NCI-H146 (cell line): ENCODE measurements around the gene SPDYE17.
"Not testable (repeated sequence)": the region's sequence is repeated elsewhere in the genome, so short reads cannot be mapped to it uniquely, and the experiment has no call there.

ENCODE experiments used
- DNase-seq: peaks from one replicate; lab custom pipeline; 2025; lab: John Stamatoyannopoulos, UW

SPDYE17 gene, protein sequence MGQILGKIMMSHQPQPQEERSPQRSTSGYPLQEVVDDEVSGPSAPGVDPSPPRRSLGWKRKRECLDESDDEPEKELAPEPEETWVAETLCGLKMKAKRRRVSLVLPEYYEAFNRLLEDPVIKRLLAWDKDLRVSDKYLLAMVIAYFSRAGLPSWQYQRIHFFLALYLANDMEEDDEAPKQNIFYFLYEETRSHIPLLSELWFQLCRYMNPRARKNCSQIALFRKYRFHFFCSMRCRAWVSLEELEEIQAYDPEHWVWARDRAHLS

DNA sequence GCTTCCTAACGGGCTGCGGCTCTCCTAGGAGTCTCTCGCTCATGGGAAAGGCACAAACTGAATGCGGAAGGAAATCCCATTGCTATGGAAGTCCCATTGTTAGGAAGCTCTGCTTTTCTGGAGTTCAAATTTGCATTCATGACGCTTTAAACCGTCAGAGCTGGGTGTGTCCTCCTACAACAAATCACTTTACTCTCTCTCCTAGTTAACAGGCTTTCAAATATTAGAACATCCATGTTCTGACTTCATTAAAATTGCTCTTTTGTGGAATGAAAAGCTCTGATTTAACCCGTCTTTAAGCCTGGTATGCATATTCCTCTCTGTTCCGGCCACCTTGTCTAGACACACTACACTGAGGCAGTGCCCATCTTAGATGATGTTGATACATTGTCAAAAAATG is at the start of gene SPDYE17:
Gene SPDYE17, minus strand, starts transcription at position 101 of the 400 bp plus-strand sequence. CDS start 1,791 bp downstream, outside the sequence.
- DNase-seq: not testable (repeated sequence)

DNA sequence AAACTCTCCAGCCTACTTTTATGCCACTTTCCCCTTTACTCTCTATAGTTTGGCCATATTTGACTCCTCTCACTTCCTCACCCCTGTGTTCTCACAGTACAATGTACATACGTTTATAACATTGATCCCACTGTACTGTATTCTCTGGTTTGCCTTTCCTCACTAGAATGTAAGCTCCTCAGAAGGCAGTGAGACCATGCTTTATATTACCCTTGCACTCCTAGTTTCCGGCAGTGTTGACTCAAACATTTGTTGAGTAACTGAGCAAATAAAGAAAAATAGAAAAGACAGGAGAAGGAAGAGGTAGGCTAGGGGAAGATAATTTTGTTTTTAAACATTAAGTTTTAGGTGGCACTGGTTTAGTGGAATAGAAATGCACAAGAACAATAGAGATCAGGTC is 48.1 kb upstream of the SPDYE17 start:
- not testable (repeated sequence) for DNase-seq

DNA sequence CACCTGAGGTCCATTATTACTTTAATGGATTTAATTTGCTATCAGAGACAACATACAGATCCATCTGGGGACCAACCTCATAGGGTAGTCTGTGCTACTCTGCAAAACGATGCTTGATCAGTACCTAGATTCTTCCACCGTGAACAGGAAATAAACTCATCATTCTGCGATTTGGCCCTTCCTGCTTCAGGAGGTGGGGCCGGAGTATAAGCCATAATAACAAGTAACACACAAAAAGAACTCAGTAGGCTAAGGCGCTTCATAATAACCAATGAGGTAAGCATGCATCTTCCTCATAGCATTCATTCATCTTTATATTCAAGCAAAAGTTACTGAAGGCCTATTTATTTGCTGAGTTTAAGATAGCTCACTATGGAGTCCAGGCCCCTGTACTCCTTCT is 47.5 kb upstream of the SPDYE17 start:
- DNase-seq: not testable (repeated sequence)

DNA sequence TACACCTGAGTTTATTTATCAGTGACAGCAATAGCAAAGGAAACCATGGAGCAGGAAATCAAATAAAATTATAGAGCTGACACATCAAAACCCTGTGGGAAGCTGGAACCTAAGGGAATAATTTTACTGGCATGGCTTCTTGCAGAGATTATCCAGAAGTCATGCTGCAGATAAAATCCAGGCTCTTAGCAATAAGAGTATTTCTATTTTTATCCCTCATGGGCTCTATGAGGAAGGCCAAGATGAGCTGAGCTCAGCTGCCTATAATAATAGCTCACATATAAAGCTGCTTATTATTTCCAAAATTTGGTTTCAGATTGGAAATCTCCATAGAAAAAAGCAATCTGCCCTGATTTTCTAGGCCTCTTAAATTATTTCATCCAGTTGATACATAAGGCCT is 47.0 kb upstream of the SPDYE17 start:
- DNase-seq: not testable (repeated sequence)

DNA sequence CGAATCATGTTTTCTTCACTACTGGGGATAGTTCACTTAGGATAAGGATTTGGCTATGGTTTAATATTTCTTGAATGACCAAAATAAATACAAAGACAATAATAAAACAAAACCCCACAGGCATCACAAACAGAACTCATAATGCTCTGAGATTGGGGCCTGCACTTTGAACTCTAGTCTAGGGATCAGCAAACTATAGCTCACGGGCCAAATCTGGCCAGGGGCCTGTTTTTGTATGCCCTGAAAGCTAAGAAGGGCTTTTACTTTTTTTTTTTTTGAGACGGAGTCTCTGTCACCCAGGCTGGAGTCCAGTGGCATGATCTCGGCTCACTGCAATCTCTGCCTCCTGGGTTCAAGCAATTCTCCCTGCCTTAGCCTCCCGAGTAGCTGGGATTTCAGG is 44.9 kb upstream of the SPDYE17 start:
- not testable (repeated sequence) for DNase-seq

DNA sequence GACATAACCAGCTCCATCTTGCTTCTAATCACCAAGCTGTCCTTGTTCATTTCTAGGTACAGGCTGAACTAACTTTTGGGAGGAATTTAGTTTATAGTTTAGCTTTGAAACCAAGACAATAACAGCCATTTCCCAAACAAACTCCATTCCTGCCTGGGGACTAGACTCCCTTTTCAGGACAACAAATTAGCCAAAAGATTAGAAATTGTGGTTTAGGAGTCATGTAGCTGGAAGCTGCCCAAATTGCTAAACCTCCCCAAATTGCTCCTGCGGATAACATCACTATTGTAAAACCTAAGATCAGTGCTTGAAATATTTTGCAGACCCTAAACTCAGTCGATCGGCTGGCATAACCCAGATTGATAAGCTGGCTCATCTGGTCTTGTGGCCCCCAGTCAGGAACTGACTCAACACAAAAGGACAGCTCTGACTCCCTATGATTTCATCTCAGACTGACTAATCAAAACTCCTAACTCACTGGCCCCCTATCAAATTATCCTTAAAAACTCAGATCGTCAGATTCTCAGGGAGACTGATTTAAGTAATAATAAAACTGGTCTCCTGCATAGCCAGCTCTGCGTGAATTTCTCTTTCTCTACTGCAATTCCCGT is 42.7 kb upstream of the SPDYE17 start:
- not testable (repeated sequence) for DNase-seq

DNA sequence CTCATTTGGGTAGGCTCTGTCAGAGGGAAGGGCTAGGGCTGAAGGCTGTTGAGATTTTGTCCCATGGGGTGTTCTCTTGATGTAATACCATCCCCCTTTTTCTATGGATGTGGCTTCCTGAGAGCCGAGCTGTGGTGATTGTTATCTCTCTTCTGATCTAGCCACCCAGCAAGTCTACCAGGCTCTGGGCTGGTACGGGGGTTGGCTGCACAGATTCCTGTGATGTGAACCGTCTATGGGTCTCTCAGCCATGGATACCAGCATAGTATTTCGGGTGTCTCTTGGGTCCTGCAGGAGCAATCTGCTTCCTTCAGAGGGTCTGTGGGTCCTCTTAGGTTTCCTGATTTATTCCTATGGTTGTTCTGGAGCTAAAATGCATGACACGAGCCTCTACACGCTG is 38.9 kb upstream of the SPDYE17 start:
- DNase-seq: not testable (repeated sequence)

DNA sequence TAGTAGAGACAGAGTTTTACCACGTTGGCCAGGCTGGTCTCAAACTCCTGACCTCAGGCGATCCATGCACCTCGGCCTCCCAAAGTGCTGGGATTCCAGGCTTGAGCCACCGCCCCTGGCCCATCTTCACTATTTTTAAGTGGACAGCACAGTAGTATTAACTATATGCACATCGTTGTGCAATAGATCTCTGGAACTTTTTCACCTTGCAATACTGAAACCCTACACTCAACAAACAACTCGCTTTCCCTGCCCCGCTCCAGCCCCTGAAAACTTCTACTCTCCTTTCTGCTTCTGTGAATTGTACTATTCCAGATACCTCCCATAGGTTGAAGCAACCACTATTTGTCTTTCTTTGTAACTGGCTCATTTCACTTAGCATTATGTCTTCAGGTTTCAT is 33.7 kb upstream of the SPDYE17 start:
- not testable (repeated sequence) for DNase-seq

DNA sequence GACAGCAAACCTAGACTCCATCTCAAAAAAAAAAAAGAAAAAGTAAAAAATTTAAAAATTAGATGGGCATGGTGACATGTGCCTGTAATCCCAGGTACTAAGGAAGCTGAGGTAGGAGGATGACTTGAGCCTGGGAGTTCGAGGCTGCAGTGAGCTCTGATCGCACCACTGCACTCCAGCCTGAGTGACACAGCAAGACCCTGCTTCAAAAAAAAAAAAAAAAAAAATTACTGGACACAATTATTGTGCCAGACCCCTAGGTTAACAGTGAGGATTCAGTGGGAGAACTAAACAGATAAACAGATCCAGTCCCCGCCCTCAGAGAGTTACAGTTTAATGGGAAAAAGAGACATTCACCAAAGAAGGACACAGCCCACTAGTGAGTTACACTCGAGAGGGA is 31.6 kb upstream of the SPDYE17 start:
- not testable (repeated sequence) for DNase-seq

DNA sequence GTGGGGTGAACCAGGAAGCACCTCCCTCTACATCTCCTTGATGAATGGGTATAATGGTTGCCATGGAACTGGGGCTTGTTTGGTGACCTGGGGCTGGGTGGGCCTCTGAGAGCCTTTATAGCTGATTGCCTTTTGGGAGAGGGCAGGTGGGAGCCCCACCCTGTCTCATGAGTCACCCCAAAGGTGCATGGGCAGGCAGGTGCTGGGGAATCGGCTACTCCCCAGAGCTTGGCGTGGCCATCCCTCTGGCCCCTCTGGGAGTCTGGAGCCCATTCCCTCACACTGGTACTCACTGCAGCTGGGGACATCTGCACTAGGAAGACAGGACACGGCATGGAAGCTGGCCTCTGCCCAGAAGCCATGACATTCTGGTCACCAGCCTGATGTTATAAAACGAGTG is 30.4 kb upstream of the SPDYE17 start, which contains the start of gene SPDYE18:
Gene SPDYE18, minus strand, starts transcription at position 2 of the 400 bp plus-strand sequence. CDS start 2,046 bp downstream, outside the sequence.
- DNase-seq: not testable (repeated sequence)

DNA sequence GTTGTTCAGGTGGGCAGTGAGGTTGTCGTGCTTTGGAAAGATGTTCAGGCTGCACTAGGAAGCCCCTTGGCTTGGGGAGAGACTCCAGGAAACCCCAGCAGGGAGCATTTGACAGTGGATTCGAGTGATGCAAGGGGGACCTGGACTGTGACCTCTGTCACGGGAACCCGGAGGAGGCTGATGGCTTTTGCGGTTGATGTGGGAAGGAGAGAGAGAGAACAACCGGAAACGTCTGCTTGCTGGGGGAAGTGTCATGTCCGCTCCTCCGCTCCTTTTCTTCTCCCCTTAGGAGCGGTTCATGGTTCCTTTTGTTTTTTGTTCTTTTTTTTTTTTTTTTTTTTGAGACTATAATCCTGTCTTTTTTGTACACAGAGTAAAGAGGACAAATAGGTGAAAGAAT is 5.8 kb downstream of the SPDYE17 start:
- DNase-seq: not testable (repeated sequence)

DNA sequence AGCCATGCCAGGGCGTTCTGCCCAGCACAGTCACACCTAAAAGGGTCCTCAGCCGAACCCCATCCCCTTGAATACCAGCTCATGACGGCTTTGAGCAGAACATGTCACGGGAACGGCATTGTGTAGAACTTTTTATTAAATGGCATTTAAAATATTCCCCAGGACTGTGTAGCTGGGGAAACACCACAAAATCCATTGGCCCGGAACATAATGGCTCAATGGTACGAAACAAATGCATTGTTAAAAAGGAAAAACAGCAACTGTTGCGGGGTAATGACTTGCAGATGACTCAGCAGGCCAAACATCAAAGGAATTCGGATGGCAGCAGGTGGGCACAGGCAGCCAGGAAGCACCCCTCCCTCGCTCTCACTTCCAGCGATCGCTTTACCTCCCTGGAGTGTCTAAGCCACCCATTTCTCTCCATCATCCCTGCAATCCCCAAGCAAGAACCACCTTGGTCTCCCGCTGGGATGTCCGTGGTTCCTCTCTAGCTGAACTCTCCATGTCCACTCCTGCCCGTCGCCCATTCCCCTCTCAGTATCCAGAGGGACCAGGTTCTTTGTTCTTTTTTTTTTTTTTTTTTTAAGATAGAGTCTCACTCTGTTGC is 22.0 kb downstream of the SPDYE17 start:
- not testable (repeated sequence) for DNase-seq

DNA sequence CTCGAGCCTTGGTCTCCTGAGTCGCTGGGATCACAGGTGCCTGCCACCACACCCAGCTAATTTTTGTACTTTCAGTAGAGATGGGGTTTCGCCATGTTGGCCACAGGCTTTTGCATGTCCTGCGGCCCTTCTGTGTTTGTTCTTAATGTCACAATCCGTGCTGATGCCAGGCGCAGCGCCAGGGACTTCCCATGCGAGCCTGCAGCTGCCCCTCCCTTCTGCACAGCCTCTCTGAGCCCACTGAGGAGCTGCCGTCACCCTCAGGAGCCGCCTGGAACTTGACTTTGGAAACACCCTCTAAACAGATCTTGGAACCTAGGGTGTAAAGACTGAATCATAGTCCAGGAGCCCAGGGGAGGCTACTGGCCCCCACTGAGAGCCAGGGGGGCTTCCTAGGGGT is 24.2 kb downstream of the SPDYE17 start:
- DNase-seq: not testable (repeated sequence)

DNA sequence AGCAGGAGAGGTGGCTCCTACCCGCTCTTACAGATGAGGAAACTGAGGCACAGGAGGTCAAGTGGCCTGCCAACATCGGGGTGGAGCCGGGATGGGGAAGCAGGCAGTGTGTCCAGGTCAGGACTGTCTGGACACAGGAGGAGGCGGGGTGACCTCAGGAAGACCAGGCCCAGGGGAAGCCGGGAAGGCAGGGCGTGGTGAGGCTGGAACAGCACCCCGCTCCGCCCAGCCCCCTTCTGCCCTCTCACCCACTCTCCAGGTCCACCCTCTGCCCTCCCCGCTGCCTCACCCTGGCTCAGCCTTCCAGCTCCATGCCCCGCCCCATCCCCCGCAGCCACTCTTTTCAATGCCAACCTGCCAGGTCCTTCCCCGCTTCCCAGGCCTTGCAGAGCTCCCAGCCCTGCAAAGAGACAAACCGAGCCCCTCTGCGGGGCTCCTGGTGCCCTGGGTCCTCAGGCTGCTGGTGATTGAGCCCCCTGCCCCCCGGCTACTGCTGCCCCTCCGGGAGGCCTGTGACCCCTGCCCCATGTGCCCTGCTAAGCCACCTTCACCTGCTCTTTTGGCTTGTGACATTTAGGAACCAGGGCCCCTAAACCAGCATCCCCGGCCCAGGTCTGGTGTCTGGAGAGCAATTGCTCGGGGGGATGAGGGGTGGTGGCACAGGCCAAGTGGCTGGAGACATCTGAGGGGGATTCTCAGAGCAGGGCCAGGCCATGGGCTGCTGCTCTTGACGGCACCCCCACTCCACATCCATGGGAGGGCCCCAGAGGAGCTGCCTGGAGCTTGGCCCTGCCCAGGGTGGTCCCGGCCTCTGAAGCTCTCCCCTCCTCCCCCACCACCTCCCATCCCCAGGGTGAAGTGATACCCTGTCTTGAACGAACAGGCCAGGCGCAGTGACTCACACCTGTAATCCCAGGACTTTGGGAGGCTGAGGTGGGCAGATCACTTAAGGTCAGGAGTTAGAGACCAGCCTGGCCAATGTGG is 25.7 kb downstream of the SPDYE17 start:
- DNase-seq: not testable (repeated sequence)

DNA sequence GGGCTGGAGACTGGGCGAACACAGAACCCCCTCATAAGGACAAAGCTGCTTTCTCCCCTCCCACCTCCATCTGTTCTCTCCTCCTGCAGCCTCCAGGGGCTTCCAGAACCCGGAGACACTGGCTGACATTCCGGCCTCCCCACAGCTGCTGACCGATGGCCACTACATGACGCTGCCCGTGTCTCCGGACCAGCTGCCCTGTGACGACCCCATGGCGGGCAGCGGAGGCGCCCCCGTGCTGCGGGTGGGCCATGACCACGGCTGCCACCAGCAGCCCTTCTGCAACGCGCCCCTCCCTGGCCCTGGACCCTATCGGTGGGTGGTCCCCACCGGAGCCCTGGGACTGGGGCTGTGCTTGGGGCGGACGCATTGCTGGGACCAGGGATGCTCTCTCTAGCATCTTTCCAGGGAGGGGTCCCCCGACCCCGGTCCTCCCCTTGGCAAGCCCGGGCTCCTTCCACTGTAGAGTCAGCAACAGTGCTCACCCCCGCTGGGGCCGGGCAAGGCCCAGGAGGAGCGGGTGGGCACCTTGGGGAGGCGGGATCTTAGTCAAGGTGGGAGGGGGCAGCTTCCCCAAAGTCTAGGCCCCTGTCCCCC is 26.6 kb downstream of the SPDYE17 start:
- not testable (repeated sequence) for DNase-seq

DNA sequence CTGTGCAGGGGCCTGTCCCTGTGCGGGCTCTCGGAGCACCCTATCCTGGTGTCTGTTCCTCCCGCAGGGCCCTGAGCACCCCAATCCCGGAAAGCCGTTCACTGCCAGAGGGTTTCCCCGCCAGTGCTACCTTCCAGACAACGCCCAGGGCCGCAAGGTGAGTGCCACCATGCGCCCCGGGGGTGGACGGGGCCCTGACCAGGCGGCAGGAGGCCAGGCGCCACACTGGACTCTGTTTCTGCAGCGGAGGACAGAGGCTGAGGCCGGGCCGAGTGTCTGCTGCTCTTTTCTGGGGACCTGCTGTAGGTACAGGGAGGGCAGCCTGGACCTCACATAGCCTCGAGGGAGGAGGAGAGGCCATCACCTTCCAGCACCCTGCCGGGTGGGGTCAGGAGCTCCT is 28.0 kb downstream of the SPDYE17 start:
- DNase-seq: not testable (repeated sequence)

DNA sequence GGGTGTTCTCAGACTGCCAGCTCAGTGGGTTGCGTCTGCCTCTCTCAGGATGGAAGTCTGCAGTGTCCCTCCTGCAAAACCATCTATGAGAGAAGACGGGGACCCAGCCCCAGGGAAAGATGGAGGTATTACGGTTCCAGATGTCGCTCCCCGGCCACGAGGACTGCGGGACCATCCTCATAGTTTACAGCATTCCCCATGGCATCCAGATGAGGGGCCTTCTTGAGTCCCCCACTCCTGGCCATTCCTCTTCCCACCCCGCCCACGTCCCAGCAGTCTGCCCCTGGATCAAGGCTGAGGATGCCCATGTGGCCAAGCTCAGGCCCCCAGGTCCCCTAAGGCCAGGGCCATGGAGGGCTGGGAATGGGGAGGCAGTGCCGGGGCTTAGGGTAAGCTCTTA is 28.9 kb downstream of the SPDYE17 start:
- not testable (repeated sequence) for DNase-seq

DNA sequence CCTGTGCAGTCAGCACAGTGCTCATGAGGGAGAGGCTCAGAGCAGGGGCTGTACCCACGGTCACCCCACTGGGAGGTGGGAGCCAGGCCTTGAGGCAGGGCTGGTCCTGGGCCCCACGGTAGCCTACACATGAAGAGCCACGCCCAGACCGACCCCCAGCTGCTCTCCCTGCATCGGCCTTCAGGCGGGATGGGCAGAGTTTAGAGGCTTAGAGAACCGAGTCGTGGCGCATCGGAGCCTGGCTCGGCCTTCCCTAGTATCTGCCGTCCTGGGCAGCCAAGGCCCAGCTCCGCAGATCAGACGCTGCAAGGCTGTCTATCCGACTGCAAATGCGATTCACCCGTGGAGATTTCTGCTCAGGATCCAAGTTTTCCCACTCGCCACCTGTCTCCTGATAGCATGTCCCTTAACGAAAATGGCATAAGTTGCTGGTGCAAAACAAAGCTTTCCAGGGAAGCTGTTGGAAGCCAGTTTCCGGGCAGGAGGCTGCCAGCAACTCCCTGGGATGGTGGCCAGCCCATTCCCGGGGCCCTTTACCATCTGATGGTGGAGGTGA is 29.4 kb downstream of the SPDYE17 start:
- not testable (repeated sequence) for DNase-seq

DNA sequence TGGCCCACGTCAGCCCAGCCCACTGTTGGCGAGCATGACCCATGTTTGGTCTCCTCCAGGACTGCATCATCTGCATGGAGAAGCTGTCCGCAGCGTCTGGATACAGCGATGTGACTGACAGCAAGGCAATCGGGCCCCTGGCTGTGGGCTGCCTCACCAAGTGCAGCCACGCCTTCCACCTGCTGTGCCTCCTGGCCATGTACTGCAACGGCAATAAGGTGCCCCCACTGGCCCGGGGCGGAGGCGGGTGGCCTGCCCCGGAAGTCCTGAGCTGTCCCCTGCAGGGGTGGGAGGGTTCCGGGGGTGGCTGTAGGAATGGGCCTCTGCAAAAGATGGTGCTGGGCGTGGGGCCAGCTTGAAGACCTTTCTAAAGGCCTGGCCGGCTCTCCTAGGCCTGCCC is 30.1 kb downstream of the SPDYE17 start:
- not testable (repeated sequence) for DNase-seq

DNA sequence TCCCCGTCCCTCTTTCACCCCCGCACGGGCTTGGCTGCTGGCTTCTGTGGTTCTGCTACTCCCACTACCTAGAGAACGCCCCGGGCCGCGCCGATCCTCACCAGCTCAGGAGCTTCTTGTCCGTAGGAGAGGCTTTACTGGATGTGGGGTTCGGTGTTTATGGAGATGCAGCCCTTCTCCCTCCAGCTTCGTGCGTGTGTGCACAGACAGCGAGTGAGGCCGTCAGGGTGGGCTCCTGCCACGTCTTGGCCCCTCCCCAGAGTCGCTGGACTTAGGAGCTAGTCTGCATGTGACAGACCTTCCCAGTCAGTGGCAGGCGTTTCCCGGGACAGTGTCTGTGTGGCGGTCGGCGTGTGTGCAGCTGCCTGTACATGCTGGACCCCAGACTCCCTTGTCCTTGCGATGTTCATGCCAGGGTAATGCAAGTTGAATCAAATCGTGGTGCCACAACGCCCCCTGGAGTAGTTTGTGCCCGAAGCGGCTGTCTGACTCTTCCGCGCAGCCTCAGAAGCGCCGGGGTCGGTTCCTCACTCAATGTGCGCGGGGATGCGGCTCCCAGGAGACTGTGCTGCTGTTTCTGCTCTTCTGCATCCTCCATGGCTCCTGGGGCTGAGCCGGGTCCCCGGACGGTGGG is 32.6 kb downstream of the SPDYE17 start:
- not testable (repeated sequence) for DNase-seq
